ENCODE results near the gene CMTM6.
A peak's percentile ranks its signal among the peaks of the same experiment; 100 is the strongest.
"Not testable (repeated sequence)": the region's sequence is repeated elsewhere in the genome, so short reads cannot be mapped to it uniquely, and the experiment has no call there.

CMTM6 gene, protein sequence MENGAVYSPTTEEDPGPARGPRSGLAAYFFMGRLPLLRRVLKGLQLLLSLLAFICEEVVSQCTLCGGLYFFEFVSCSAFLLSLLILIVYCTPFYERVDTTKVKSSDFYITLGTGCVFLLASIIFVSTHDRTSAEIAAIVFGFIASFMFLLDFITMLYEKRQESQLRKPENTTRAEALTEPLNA

DNA sequence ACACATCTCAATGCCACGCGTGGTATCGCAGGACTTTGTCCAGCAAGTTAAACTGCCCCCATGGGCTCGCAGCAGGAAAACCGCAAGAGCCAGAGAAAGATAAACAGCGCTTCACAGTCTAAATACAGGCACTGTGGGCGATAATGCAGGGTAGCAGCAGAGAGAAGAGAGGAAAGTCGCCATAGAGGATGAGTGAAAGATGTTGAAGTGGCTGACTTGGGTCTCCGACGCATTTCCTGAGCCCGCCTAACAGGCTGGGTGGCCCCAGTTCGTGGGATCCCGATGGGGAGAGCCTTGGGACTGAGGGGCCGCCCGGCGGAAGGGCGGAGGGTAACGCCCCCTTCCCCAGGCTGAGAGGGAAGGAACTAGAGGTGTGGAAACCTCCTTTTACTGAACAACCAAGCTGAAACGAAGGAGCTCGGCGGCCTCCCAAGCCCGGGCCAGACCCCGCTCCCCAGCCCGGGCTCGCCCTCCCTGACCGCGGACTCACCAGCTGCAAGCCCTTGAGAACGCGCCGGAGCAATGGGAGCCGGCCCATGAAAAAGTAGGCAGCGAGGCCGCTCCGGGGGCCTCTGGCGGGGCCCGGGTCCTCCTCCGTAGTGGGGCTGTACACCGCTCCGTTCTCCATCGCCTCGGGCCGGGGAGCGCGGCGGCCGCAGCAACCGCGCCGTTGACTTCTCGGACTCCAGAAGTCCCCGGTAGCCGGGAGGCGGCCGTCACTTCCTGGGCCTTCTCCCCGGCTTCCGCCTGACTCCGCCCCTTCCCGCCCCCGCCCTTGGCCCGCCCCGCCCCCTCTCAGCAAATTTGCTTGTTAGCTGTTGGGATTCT is at the start of gene CMTM6:
Gene CMTM6, minus strand, starts transcription at position 735 of the 828 bp plus-strand sequence. Its CDS starts 107 bp downstream, at position 628.
- peak; percentile 68 for DNase-seq (ENCODE audit: low read depth)

DNA sequence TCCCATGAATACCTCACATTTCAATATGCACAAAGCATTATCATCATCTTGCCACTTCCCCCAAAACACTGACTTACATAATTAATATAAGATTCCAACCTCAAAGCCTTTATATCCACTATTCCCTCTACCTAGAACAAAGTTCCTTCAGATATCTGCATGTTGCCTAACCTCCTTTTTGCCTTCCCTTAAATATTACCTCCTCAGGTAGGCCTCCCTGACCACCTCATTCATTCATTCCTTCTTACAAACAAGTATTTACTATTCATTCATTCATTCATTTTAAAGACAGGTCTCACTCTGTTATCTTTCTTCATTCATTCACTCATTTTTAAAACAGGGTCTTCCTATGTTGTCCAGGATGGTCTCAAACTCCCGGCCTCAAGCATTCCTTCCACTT is 49.4 kb upstream of the CMTM6 start:
- no peak for DNase-seq (ENCODE audit: low read depth)

DNA sequence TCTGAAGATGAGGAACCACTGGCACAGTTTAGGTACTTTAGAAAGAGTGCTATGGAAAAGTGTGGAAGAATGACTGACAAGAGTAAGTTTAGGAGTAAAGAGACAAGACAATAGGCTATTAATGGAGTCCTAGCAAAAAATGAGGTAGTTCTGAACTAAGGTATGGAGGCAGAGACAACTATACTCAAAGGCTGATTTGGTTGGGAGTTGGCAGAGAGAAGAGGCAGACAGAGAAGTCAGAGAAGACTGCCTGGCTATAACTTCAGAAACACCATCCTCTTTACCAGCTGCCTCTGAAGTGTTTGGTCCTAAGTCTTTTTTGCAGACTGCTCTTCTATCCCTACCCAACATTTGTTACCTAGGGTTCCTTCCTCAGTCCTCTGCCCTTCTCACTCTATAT is 48.8 kb upstream of the CMTM6 start:
- no peak for DNase-seq (ENCODE audit: low read depth)

DNA sequence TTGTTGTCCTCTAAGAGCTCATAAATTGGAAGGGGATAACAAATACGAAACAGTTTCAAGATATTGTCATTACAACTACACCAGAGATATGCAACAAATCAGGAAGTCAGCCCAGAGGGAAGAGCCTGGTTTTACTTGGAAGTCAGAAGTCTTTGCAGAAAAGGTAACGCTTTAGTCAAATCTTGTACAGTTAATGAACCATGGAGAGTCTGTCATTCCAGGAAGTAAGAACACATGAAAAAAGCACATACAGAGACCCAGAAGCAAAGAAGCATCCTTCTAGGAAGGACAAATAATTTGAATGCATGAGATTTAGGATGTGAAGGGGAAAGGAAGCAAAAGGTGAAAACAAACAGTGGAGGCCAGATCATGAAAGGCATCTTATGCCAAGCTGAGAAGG is 48.4 kb upstream of the CMTM6 start:
- DNase-seq (ENCODE audit: low read depth) = no peak

DNA sequence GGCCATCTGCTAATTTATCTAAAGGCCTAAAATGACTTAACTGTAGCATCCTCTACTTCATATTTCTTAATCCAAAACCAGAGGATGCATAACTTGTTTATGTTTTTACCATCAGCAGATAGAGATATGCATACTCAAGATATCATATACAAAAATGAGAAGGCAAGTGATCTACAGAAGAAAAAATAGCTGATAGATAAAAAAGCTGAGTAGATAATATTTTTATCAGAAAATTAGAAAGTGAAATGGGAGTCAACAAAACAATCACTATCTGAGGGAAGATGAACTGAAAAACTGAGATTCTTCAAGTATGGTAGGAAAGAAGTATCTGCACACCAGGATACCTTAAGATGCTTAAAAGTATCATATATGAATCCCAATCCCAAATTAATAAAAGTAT is 42.7 kb upstream of the CMTM6 start:
- no peak for DNase-seq (ENCODE audit: low read depth)

DNA sequence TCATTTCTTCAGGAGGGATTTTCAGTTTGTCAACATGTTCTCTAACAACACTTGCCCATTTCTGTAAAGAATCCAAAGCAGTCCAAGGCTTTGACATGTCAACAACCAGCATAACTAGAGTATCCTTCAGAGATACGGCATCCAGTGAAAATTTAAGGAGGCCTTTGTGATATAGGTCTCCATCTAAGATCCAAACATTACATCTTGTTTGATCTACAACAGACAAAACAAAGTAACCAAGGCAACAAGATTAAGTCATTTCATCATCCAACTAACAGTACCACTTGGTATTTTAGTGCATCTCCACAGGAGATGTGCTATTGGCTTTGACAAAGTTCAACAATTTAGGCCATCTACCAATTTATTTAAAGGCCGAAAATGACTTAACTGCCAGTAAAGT is 42.2 kb upstream of the CMTM6 start:
- DNase-seq (ENCODE audit: low read depth) = no peak

DNA sequence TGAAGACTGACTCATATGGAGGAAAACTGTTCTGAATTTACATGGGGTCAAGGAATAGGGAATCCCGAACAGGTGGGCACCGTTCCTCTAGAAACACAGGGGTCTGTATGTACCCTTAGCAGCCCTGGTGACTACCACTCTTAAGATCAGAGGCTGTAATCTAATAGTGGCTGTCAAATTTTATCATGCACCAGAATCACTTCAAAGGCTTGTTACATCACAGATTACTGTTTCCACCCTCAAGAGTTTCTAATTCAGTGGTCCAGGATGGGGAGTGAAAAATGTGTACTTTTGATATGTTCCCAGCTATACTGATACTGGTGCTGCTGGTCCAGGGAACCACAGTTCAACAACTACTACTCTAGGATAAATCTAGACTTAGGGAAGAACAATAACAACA is 40.2 kb upstream of the CMTM6 start:
- no peak for DNase-seq (ENCODE audit: low read depth)

DNA sequence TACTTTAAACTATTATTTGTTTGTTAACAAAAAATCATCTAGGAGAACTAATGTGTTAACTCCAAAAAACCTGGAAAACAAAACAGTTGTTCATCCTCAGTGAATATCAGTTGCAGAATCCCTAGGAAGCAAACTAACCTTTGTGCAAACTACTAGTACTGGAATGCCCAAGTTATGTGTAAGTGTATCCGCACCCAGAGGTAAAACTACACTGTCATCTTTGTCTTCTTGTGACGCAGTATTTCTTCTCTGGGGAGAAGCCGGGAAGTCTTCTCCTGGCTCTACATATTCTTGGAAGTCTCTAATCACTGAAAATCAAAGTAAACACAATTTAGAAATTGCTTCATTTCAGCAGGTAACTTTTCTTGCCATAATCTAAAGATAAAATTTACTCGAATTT is 38.2 kb upstream of the CMTM6 start:
- no peak for DNase-seq (ENCODE audit: low read depth)

DNA sequence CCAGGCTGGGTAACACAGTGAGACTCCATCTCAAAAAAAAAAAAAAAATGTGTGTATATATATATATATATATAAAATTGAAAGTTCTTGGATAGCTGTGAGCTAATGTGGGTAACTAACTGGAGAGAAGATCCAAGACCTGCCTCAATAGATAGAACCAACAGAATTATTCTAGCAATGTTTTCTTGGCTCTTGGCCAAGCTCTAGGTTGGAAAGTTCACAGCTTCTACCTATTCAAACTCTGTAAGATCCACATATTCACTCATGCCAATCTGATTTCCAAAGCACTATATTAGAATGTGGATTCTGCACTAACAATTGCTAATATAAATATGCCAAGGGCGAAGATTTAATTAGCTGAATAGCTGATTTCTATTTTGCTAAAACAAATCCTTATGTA is 29.8 kb upstream of the CMTM6 start:
- no peak for DNase-seq (ENCODE audit: low read depth)

DNA sequence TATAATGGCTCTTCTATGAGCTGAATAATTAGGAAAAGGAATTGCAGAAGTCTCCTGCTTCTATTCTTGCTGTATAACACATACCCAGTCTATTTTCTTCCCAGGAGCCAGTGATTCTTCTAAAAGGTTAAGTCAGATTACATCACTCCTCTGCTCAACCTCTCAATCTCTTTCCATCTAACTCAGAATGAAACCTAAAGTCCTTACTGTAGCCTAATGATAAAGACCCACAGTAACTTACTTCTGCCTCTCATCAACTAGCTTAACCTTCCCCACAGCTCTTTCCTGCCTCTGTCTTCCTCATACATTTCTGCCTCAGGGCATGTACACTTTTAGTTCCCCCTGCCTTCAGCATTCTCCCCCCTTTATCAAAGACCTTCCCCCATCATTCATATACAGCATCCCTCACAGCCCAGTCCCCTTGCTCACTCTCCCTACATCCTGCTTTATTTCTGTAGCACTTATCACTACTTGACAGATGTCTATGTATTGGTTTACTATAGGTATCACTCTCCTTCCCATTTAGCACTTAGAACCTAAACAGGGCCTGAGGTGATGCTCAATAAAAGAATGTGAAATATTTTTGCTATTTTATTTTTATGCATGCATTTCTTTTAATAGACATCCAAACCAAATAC is 28.5 kb upstream of the CMTM6 start:
- no peak for DNase-seq (ENCODE audit: low read depth)

DNA sequence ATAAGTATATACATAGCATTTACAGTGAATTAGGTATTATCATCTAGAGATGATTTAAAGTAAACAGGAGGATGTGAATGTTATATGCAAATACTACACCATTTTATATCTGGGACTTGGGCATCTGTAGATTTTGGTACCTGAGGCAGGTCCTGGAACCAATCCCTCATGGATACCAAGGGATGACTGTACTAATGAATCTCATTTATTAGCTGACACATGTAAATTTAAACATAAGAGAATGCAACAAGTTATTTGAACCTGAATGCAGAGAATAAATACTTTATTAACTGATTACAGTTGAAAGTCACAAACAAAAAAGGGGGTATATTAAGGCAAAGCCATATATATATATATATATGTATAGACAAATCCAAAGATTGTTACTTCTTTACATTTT is 23.1 kb upstream of the CMTM6 start:
- DNase-seq (ENCODE audit: low read depth) = no peak

DNA sequence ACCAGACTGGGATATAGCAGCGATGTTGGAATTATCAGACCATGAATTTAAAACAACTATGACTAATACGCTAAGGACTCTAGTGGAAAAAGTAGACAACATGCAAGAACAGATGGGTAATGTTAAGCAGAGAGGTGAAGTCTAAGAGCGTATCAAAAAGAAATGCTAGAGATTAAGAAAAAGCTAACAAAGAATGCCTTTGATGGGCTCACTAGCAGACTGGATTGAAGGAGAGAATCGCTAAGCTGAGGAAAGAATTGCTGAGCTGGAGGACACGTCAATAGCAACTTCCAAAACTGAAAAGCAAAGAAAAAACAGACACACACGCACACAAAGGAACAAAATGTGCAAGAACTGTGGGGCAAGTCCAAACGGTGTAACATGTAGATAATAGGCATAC is 20.0 kb upstream of the CMTM6 start:
- no peak for DNase-seq (ENCODE audit: low read depth)

DNA sequence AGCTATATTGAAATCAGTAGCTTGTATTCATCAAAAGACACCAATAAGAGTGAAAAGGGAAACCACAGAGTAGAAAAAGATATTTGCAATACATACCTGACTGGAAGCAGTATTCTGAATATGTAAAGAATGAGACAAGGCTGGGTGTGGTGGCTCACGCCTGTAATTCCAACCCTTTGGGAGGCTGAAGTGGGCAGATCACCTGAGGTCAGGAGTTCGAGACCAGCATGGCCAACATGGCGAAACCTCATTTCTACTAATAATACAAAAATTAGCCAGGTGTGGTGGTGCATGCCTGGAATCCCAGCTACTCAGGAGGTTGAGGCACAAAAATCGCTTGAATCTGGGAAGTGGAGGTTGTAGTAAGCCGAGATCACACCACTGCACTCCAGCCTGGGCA is 16.3 kb upstream of the CMTM6 start:
- not testable (repeated sequence) for DNase-seq (ENCODE audit: low read depth)

DNA sequence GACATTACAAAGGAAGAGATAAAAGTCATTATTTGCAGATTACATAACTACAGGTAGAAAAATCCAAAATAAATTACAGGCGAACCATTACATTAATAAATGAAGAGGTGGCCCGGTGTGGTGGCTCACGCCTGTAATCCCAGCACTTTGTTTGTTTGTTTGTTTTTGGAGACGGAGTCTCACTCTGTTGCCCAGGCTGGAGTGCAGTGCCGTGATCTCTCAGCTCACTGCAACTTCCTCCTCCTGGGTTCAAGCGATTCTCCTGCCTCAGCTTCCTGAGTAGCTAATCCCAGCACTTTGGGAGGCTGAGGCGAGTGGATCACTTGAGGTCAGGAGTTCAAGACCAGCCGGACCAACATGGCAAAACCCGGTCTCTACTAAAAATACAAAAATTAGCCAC is 14.1 kb upstream of the CMTM6 start:
- DNase-seq (ENCODE audit: low read depth) = not testable (repeated sequence)

DNA sequence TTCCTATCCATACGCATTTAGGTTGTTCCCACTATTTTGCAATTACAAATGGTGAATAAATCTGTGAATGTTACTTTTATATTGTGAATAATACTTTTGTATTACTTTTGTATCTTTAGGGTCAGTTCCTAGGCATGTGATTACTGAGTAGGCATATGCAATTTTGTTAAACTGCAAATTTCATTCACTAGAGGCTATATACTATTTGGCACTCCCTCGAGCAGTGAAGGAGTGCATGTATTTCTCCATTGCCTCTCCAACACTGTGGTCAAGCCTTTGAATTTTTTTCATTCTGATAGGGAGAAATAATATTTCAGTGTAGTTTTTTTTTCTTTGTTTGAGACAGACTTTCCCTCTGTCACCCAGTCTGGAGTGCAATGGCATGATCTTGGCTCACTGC is 8.4 kb upstream of the CMTM6 start:
- DNase-seq (ENCODE audit: low read depth) = no peak

DNA sequence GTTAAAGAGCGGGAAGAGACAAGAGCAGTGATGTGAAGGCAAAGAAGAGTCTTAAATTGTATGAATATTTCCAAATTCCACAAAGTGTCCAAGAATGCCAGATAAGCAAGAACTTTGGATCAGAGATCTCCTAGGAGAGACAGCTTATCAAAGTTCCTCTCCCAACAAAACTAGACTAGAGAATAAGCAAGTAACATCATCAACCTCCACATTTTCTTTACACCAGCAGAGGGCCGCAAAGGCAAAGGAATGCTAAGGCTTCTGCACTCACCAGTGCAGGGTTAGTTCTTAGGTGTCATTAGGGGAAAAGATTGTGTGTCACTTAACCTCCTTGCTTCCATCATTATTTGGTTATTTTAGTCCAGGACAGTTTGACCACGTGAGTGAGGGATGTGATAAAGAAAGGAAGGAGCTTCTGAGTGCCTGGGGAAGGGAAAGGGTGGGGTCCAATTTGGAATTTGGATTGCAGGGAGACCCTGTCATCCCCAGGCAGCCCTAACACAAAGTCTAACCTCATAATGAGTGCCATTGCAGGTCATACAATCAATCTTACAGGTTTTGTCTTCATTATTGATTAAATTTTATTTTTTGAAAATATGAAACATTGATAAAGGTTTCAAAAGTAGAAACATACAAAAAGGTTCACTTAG is 7.5 kb upstream of the CMTM6 start:
- peak; percentile 41 for DNase-seq (ENCODE audit: low read depth)

DNA sequence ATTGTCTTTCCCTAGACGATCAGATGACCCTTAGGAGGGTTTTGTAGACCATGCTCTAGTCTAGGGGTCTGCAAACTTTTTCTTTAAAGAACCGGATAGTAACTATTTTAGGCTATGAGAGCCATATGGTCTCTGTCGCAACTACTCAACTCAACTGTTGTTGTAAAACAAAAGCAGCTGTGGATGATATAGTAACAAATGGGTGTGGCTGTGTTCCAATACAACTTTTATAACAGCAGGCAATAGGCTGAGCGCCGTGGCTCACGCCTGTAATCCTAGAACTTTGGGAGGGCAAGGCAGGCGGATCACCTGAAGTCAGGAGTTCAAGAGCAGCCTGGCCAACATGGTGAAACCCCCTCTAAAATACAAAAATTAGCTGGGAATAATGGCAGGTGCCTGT is 6.1 kb upstream of the CMTM6 start:
- DNase-seq (ENCODE audit: low read depth) = no peak

DNA sequence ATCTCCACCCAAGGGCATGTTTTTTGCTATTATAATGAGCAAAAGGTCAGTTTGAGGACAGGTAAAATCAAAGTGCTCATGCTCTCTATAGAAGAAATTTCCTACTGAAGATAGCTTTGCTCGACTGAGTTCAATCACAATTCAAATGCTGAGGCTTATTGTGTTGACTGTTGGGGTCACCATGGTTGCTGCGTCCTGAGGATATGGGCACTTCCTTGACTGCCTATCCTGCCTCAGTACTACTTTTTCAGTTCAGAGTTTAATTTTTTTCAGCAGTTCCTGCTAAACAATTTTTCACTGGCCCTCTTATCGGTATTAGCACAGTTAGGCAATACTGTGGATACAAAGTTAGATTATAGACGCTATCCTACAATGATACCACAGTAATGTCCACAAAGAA is 3.8 kb upstream of the CMTM6 start:
- no peak for DNase-seq (ENCODE audit: low read depth)

DNA sequence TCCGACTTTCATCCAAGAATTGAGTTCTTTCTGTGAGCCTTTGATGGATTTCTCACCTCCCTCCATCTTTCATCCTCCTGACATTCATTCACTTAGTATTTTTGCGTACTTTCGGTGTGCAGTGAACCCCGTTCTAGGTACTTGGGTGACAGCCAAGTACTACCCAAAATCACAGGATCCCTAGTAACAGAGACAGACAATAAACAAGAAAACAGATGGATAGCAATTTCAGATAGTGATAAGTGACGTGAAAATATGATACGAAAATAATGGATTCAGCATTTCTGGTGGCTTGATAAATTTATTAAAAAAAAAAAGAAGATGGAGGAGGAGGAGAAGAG is 264 bp upstream of the CMTM6 start:
- DNase-seq (ENCODE audit: low read depth) = no peak

DNA sequence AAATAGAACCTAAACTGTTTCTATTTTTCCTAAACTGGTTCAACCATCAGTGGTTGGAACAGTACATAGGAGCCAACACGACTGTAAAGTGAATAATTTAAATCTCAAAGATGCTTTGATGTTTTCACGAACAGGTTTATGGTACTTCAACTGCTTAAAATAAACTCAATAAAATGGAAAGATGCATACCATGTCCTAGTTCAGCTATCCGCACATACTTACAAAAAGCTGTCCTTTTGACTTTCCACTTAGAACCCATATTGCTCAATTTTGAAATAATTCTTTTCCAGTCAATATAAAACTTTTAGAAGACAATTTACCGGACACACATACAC is 902 bp downstream of the CMTM6 start:
- no peak for DNase-seq (ENCODE audit: low read depth)

DNA sequence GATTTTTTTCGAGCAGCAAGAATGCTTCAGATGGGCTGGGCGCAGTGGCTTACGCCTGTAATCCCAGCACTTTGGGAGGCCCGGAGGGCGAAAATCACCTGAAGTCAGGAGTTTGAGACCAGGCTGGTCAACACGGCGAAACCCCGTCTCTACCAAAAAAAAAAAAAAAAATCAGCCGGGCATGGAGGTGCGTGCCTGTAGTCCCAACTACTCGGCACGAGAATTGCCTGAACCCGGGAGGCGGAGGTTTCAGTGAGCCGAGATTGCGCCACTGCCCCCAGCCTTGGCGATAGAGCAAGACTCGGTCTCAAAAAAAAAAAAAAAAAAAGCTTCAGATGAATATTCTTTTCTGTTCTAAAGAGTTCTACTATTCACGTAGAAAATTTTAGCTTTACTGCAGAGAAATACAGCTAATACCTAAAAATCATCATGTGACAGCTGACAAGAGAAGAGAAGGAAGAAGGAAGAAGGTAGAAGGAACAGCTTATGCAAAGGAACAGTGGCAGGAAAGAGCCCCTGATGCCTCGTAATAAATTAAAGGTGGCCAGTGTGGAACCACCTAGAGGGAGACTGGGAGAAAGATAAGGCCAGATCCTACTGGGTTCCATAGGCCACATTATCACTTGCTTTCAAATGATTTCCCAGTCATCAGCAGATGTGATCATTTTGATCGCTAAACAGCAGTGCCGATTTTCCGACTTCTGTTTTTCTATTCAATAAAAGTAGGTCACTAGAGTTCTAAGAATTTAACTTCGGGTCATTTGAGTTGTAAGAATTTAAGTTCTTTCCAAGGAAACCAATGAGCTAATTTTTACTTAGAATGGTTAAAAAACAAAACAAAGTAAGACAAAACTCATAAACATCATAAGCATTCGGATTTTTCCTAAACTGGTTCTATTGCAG is 1.5 kb downstream of the CMTM6 start:
- DNase-seq (ENCODE audit: low read depth) = no peak

DNA sequence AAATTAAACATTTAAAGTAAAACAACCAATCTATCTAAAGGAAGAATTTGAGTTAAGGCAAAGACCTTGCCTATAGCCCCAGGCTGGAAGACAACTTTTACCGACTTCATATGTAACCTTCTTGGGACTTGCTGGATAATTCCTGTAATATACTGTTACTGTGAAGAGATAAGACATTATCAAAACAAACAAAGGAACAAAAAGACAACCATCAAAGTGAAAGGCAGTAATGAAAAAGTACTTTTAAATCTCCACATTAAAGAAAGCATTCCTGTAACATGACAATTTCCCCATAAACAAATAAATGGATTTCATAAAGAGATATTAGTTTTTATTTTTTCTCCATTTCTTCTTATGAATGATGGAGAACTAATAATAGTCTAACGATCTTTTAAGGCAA is 2.4 kb downstream of the CMTM6 start:
- no peak for DNase-seq (ENCODE audit: low read depth)
